NK-92 (cell line): ENCODE measurements around the gene CHST11.

ENCODE experiments used
- DNase-seq: peaks from one replicate; lab custom pipeline; 2025; ENCODE audit not compliant: unreplicated experiment; lab: John Stamatoyannopoulos, UW

Gene CHST11

GRCh38 chr12:104456417-104456949 lies at the start of gene CHST11:
CHST11 (plus strand) TSS chr12:104456948.
- no peak for DNase-seq

DNA sequence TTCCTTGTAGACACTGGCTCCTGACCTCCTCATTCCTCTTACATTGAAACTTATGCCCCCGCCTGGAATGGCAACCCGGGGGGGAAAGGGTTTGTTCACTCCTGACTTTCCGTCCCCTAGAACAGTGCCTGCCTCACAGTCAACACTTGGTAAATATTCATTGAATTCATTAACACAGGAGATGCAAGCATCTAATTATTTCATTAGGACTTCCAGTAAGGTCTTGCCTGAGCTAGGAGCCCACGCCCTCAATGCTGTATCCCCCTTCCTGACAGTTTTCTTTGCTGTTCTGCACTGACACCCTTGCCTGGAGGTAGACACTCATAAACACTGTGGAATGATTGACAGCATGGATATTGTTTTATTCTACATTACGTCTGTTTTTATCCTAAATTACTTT lies 49.3 kb upstream of the CHST11 start:
- no peak for DNase-seq

GRCh38 chr12:104407922-104408321 lies 48.8 kb upstream of the CHST11 start:
- no peak for DNase-seq

GRCh38 chr12:104410326-104410725 lies 46.4 kb upstream of the CHST11 start:
- no peak for DNase-seq

DNA sequence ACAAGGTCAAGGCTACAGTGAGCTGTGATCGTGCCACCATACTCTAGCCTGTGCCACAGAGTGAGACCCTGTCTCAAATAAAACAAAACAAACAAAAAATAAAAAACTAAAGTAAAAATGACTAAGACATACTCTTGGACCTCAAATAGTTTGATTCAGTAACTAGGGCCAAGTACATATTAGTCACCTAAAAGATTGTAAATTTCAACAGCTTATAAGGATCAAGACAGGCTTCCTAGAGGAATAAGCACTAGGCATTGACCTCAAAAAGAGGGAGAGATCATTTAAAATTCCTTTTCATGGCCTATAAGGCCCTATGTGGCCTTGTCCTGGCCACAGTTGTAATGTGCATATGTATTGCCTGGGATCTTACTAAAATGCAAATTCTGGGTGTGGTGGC lies 46.0 kb upstream of the CHST11 start:
- no peak for DNase-seq

GRCh38 chr12:104411826-104412641 lies 44.7 kb upstream of the CHST11 start:
- no peak for DNase-seq

DNA sequence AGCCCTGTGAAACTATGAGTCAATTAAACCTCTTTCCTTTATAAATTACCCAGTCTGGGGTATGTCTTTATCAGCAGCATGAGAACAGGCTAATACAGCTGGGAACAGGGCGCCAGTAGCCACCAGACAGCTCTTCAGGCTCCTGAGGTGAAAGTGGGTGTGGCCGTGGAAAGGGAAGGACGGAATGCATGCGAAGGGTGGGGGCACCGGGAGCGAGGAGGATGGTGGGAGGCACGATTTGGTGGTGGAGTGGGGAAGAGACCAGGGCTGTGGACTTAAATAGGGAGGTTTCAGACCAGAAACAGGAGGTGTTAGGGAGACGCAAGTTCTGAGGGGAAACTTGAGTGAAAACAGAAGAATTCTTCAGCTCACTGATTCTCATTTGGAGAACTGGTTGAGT lies 44.1 kb upstream of the CHST11 start:
- no peak for DNase-seq

- DNase-seq = no peak
Measured at GRCh38 chr12:104413330-104413729, 43.4 kb upstream of the CHST11 start.

DNA sequence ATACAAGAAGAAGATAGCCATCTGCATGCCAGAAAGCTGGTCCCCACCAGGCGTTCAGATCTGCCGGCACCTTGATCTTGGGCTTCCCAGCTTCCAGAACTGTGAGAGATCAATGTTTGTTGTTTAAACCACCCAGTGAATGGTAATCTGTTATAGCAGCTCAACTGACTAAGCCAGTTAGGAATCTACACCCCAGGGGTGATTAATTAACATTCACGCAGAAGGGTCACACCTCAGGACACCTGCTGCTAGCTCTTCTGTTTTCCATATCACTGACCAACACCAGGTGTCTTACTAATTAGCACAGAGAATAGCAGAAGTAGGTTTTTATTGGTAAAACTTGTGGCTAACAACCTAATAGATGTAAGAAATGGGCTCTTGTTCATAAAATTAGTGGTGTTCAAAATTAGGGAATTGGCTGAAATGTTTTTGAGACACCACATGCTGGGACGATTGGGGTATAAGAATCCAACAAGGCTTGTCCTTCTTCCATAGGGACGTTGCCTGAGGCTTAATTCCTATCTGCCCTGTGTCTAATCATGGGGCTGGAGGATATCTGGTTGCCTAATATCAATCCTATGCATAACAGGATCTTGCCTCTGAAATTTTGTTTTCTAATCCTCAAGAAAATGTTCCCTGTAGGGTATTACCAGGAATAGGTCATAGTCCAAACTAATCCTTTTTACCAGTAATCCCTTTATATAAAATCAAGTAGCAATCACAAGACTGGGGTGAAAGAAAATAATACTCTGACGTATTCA lies 42.0 kb upstream of the CHST11 start:
- DNase-seq = no peak

DNA sequence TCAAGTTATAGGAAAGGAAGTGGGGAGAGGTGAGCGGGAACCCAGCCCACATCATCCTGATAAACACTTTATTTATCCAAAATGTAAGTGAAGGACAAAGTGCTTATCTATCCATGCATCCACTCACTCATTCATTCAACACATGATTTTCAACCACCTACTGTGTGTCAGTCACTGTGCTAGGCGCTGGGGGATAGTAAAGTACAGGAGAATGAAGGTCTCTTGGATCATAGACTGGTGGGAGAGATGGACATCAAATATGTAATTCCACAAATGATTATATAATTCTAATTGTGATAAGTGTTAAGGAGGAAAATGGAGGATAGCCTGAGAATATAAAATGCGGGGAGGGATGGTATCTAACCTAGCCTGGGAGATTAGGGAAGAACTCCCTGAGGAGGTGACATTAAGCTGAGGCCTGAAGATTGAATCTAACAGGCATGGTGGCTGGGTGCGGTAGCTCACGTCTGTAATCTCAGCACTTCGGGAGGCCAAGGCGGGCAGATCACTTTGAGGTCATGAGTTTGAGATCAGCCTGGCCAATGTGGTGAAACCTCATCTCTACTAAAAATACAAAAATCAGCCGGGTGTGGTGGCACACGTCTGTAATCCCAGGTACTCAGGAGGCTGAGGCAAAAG lies 41.3 kb upstream of the CHST11 start:
- no peak for DNase-seq

DNA sequence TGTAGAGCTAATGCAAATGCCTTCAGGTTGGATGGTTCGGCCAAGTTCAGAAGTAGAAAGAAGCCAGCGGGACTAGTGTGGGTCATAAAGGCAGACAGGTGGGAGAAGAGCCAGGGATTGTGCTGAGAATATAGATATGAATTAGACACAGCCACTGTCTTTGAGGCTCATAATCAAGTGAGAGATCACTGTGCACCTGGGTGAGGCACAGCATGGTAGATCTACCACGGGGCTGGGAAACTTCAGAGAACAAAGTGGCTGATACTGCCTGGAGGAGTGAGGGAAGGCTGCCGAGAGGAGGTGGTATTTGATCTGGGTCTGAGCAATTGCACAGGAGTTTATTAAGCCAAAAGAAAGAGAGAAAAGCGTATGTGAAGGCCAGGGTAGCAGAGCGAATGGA lies 40.6 kb upstream of the CHST11 start:
- DNase-seq = no peak

GRCh38 chr12:104416585-104416984 lies 40.2 kb upstream of the CHST11 start:
- no peak for DNase-seq

GRCh38 chr12:104419717-104420116 lies 37.0 kb upstream of the CHST11 start:
- DNase-seq = no peak

GRCh38 chr12:104420868-104421267 lies 35.9 kb upstream of the CHST11 start:
- DNase-seq = no peak

GRCh38 chr12:104421343-104421742 lies 35.4 kb upstream of the CHST11 start:
- DNase-seq = no peak

DNA sequence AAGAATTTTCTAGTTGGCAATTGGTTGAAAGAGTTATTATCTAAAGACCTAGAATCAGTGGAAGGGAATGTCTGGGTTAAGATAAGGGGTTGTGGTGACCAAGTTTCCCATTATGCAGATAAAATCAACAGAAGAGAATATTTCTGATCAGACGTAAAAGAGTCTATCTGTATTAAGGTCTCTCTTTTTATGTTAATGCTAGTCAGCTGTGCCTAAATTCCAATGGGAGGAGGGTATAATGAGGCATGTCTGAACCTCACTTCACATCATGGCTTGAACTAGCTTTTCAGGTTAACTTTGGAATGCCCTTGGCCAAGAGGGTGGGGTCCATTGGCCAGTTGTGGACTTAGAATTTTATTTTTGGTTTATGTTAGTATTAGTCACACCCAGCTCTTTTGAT lies 34.3 kb upstream of the CHST11 start:
- DNase-seq = no peak

GRCh38 chr12:104423273-104423672 lies 33.5 kb upstream of the CHST11 start:
- DNase-seq = no peak

DNA sequence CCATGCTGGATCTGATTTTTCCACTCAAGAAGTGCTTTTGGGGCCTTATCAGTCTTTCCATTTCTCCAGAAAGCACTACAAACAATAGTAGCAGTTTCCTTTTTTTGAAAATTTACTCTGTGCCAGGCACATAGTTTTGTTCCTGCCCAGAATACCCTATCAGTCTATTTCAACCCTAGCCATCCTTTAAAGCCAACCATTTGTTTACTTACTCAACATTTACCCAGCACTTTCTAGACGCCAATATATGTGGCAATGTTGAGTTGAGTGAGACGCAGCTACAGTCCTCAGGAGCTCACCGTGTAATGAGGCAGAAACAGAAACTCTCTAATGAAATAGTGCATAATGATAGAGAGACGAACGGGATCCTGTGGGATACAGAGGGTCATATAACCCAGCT lies 32.9 kb upstream of the CHST11 start:
- DNase-seq = no peak

- no peak for DNase-seq
Measured at GRCh38 chr12:104424955-104425354, 31.8 kb upstream of the CHST11 start.

- no peak for DNase-seq
Measured at GRCh38 chr12:104425614-104426013, 31.1 kb upstream of the CHST11 start.

GRCh38 chr12:104426926-104427546 lies 29.7 kb upstream of the CHST11 start:
- DNase-seq = no peak
